ENCODE data around the gene MRPL16.
"Not testable (repeated sequence)": the region's sequence is repeated elsewhere in the genome, so short reads cannot be mapped to it uniquely, and the experiment has no call there.

- not testable (repeated sequence) for TF ChIP-seq POLR2A, EP300 (IDR thresholded peaks at IDR 0.05)
- TF ChIP-seq, protein P1, sequence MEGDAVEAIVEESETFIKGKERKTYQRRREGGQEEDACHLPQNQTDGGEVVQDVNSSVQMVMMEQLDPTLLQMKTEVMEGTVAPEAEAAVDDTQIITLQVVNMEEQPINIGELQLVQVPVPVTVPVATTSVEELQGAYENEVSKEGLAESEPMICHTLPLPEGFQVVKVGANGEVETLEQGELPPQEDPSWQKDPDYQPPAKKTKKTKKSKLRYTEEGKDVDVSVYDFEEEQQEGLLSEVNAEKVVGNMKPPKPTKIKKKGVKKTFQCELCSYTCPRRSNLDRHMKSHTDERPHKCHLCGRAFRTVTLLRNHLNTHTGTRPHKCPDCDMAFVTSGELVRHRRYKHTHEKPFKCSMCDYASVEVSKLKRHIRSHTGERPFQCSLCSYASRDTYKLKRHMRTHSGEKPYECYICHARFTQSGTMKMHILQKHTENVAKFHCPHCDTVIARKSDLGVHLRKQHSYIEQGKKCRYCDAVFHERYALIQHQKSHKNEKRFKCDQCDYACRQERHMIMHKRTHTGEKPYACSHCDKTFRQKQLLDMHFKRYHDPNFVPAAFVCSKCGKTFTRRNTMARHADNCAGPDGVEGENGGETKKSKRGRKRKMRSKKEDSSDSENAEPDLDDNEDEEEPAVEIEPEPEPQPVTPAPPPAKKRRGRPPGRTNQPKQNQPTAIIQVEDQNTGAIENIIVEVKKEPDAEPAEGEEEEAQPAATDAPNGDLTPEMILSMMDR (IDR thresholded peaks at IDR 0.05), result not testable (repeated sequence)
Measured at GRCh38 chr11:59849551-59849950, 39.0 kb upstream of the MRPL16 start.

Measured in ovary (tissue), 3 donors.